Myocyte (in vitro differentiated cells): ENCODE data around the gene DGLUCY. TPM values are rescaled to one million over a fixed set of nuclear protein-coding genes. Genes with fewer than 3 reads are reported as not detected.
"Not testable (repeated sequence)": the region's sequence is repeated elsewhere in the genome, so short reads cannot be mapped to it uniquely, and the experiment has no call there.

Experiments used
- DNase-seq: peaks from one replicate; pipeline ENCODE4 v3.0.0-alpha.2; 2012; ENCODE audit warnings: low read depth
- polyA plus RNA-seq: library from polyadenylated mRNA; unstranded; fragments of >200 nt; gene quantifications from one replicate; pipeline ENCODE4 v1.2.1, GENCODE V29; 2012; ENCODE audit warnings: missing spikeins
- total RNA-seq: library from RNA; depleted of rRNA; stranded (reverse); fragments of >200 nt; gene quantifications from 2 replicates; pipeline ENCODE4 v1.2.3, GENCODE V29; 2014

DGLUCY gene, protein sequence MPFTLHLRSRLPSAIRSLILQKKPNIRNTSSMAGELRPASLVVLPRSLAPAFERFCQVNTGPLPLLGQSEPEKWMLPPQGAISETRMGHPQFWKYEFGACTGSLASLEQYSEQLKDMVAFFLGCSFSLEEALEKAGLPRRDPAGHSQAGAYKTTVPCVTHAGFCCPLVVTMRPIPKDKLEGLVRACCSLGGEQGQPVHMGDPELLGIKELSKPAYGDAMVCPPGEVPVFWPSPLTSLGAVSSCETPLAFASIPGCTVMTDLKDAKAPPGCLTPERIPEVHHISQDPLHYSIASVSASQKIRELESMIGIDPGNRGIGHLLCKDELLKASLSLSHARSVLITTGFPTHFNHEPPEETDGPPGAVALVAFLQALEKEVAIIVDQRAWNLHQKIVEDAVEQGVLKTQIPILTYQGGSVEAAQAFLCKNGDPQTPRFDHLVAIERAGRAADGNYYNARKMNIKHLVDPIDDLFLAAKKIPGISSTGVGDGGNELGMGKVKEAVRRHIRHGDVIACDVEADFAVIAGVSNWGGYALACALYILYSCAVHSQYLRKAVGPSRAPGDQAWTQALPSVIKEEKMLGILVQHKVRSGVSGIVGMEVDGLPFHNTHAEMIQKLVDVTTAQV
- 81.7 and 83.4 TPM in 2 replicates for total RNA-seq
- polyA plus RNA-seq, result 57.6 TPM

DNA sequence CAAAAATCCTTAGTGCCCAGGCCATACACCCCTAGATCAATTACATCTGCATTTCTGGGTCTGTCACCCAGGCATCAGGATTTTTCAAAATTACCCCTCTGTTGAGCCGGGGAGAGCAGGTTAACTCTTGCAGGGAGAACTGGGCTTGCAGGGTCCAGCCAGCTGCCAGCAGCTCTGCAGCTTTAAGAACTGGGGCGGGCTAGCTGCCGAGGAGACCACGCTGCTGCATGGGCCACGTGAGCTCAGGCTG, at the start of gene DGLUCY:
TSS of gene DGLUCY (plus strand) at position 245 of the 250 bp plus-strand sequence. CDS start 46,222 bp downstream, outside the sequence.
- peak; percentile 83 for DNase-seq

DNA sequence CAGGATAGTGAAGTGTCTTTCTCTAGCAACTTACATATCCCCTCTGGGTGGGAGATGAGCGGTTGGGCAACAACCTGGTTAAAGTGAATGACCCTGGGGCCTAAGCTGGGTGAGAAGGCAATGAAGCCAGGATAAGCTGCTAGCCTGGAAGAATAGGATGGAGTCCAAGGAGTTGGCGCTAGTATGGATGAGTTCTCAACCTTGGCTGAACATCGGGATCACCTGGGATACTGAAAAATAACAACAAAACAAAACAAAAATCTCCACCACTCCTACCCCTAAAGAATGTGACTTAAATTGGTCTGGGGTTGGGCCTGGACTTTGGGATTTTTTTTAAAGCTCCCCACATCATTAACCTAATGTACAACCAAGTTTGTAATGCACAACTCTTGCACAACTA, 48.6 kb upstream of the DGLUCY start:
- DNase-seq, result no peak

DNA sequence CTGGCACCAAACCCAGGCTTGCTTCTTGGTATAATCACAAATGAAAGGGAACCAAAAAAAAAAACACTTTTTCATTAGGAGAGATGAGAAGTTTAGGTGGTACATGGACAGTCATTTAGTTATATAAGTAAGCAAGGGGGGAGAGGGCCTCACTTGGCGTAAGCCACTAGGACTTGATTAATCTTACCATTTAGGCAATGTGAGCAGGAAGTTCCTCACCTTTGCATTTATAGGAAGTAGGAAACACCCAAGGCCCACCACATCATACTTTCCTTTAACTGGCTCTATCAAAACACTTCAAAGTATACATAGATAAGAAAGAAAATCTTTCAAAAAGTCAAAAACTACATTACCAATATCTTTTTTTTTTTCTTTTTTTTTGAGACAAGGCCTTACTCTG, 46.7 kb upstream of the DGLUCY start:
- no peak for DNase-seq

DNA sequence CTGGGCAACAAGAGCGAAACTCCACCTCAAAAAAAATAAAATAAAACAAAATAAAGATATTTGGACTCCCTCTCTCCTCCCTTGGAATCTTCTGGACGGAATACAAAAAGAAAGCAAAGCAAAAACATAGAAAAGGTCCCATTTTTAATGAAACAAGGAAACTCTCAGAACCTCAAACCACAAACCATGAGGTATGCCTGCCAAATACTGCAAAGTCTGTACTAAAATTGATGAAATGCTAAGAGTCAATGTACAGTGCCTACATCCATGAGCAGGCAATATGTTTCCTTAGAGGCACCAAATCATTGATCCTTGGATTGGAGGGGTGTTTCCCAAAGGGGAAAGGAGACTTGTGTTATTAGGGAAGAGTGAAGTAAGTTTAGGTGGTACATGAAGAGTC, 45.2 kb upstream of the DGLUCY start:
- no peak for DNase-seq

DNA sequence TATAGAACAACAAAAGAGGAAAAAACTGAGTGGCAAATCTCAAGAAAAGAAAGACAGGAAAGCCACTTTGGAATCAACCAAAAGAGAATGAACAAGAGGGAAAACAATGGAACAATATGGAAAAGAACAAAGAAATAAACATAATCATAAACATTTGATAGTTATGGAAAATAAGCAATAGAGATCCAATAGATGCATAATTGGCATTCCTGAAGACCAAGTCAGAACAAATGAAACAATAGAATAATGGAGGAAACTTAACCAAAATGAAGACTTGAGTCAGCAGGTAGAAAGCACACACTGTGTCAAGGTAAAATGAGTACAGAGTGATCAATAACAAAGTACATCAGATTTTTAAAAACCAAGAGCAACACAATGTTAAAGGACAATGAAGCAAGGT, 43.3 kb upstream of the DGLUCY start:
- no peak for DNase-seq

DNA sequence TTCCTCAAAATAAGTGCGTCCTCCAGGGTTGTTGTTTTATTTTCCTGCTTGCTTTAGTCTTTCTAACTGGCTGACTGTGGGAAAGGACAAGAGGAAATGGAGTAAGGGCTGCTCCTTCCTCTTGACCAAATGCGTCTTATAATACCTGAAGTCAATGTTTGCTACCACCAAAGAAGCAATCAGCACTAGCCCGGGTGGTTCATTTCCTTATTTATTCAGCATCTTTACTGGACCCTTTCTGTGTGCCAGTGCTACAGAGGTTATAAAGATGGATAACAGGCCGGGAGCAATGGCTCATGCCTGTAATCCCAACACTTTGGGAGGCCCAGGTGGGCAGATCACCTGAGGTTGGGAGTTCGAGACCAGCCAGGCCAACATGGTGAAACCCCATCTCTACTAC, 38.3 kb upstream of the DGLUCY start:
- DNase-seq, result no peak

DNA sequence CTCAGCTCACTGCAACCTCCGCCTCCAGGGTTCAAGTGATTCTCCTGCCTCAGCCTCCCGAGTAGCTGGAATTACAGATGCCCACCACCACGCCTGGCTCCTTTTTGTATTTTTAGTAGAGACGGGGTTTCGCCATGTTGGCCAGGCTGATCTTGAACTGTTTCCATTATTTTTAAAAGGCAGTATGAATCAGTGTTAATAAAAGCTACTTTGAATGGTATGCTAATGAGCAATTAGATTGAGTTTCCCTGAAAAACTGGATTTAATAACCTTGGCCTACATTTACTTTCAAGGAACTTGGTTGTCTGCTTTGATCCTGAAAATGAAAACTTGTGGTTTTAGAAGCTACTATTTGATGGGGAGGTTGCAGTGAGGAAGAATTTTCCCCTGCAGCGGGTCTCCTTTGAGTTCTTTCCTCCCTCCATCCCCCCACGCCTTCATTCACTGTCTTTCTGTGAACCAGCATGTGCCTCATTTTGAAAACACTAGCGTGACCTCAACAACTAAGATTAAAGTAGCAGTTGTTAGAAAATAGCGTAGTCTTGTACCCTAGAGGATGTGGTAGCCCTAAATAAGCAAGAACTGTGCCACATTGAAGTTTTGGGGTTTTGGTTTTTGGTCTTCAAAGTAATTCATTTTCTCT, 35.7 kb upstream of the DGLUCY start:
- DNase-seq, result no peak

DNA sequence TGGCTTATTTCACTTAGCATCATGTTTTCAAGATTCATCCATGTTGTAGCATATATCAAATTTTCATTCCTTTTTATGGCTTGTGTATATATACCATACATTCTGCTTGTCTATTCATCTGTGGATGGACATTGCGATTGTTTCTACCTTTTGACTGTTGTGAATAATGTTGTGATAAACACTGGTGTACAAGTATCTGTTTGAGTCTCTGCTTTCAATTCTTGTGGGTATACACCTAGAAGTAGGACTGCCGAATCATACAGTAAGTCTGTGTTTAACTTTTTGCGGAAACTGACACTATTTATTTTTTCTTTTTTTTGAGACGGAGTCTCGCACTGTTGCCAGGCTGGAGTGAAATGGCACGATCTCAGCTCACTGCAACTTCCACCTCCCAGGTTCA, 33.8 kb upstream of the DGLUCY start:
- DNase-seq, result no peak

DNA sequence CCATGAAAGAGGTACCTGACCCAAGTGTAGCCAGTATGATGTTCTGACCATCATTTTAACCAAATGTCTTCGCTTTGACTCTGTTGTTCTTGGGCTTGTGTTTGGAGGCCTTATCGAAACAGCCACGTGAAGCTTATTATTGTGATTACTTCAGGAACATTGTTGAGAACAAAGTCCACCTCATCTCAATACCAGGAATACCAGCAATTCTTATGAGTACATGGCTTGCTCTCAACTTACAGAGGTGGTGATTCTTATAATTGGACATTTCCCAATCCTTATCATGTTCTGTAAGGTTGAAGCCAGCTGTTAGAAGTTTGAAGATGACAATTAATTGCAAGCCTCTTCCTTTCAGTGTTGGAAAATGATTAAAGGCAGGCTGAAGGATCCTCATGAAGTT, 31.6 kb upstream of the DGLUCY start:
- no peak for DNase-seq

DNA sequence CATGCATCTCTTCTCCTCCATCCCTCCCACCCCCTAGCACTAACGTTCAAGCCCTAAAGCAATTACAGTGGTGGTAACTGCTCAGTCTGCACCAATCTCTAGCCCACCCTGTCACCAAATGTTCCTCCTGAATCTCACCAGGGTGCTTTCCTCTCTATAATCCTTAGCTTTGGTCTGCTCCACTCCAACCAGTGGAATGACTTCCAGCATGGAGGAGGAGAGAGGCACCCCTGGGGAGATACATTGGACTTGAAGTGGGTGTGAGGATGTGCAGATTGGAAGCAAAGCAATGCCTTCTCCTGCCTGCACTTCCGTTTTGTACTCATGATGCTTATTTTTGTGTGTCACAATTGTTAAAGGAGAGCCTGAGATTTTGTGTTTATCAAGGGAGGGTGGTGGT, 29.4 kb upstream of the DGLUCY start:
- DNase-seq, result no peak

DNA sequence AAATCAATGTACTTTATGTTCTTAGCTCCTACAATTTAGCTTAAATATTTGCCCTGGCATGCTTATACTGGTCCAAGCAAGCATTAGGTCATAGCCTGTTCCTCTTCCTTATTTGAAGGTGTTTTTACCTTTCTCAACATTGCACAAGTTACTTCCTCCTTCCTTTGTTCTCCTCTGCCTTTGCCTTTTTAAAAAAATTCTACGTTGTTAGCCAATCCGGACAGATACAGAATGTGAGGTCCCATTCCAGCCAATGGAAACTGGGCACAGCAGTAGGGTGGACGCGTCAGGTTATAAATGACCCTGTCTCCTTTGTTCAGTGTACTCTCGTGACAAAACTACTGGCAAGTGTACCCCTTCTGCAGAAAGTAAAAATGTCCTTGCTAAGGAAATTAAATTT, 26.4 kb upstream of the DGLUCY start:
- not testable (repeated sequence) for DNase-seq

DNA sequence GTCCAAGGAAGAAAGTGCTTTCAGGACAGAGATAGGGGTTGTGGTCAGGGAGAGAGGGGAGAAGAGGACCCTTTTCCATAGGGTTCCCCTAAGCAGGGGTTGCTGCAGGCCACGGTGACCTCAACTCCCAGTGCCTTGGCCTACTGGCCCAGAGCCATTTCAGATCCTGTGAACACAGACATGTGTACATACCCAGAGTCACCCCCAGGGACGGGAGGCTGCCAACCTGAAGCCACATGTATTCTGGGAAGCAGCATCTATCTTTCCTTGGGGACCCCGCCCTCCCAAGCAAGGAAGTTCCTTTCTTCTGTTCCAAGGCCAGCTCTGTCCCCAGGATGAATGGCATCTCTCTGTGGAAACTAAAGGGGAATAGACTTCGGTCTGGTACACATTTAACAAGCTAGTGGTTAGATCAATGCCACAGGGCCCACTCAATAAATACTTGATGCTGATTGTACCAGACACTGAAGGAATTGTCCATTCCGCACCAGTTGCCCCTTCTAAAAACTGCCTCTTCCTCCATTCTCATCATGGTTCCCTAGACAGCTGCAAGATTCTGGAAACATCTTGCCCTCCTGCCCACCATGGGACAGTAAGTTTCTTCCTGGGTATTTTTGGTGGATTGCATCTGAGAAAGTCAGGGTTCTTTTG, 25.2 kb upstream of the DGLUCY start:
- no peak for DNase-seq

DNA sequence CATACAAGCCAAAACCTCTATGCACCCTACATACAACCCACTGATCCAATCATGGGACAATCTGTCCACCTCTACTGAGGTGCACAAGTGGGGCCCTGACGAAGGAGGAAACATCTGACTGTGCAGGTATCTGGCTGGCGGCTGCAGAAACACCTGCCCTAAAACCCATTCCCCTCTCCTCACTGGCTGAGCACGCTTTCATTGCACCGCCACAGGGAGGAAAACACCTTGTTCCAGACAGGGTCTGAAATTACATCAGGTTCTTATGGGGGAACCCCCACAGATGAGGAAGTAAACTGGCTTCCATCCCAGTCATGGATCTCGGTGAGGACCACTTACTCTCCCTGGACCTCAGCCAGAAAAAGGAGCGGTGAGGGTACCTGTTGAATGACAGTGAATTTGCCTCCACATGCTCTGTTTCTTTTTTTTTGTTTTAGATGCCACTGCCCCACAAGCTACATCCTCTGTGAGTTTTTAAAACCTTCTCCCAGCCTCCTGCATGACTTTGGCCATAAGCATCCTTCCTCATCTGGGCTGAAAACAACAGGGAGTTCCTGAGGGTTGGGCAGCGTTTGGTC, 23.8 kb upstream of the DGLUCY start:
- no peak for DNase-seq

DNA sequence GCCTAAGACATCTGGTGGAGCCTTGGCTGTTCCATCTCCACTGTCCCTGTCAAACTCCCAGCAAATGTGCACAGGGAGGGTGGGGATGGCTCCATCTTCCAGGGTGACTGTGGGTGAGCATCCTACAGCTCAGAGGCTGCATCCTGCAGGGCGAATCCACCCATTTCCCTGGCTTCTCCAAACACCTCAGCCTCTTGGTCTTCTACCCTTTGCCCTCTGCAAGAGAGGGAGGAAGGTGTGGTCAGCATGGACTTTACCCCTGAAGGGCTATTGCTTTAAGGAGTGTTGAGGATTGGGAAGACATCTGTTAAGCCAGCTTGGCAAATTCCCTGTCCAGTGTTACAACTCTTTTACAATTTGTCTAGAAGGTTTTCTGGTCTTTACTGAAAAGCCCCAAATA, 23.1 kb upstream of the DGLUCY start:
- no peak for DNase-seq

DNA sequence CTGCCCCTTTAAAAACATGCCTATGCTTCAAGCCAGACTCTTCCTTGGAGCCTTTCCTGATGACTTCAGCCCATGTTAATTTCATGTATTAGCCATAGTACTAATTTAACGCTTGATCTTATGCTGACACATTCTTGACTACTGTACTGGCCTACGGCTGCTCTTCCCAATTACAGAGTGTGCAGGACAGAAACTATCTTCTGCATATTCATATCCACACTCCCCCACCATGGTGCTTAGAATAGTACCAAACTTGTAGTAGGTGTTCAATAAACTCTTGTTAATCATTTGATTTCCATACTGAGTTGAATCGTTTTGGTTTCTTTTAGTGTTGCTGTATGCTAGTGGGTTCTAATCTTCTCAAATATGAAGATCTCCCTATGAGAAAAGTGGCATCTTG, 21.8 kb upstream of the DGLUCY start:
- DNase-seq, result no peak

DNA sequence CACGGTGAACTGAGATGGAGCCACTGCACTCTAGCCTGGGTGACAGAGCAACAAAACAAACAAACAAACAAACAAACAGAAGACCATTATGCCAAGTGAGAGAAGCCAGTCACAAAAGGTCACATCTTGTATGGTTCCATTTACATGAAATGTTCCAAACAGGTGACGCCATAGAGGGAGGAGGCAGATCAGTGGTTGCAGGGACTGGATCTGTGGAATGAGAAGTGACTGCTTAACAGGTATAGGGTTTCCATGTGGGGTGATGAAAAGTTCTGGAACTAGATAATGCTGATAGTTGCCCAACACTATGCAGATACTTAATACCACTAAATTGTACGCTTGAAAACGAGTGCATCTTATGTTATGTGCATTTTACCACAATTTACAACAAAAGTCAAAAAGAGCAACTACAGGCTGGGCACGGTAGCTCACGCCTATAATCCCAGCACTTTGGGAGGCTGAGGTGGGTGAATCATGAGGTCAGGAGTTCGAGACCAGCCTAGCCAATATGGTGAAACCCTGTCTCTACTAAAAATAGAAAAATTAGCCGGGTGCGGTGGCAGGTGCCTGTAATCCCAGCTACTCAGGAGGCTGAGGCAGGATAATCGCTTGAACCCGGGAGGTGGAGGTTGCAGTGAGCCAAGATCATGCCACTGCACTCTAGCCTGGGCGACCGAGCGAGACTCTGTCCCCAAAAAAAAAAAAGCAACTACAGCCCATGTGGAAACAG, 20.0 kb upstream of the DGLUCY start:
- not testable (repeated sequence) for DNase-seq

DNA sequence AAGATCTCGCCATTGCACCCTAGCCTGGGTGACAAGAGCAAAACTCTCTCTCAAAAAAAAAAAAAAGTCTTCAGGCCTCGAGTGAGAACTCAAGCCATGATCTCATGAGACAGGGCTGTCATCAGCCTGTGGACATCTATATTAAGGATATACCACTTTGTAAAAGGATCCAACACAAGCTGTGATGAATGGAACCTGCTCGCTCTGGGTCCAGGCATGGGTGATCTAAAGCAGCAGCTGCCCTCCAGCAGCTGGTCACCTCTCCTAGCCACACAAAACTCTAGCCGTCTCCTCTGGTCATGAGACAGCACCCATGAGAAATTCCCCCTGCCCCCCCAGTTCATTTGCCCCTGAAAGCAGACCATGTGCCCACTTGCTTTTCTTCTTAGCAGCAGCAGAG, 19.1 kb upstream of the DGLUCY start:
- DNase-seq, result peak; percentile 96

DNA sequence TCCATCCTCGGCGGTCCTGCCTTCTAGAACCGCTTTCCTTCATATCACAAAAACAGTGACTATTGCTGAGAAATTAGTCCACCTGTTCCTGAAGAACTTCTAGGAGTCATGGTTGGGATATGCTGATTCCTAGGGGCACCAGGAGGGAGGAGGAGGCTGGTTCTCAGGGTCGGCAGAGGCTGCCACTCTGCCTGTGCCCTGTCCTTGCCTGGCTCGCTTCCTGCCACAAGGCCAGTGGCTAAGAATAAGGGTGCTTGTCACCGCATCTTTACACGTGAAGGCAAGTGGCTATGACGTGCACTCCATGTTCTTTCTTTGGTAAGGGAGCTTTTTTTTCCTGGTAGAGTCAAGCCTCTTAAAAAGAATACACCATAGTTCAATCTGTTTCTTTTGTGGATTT, 18.7 kb upstream of the DGLUCY start:
- DNase-seq, result peak; percentile 89

DNA sequence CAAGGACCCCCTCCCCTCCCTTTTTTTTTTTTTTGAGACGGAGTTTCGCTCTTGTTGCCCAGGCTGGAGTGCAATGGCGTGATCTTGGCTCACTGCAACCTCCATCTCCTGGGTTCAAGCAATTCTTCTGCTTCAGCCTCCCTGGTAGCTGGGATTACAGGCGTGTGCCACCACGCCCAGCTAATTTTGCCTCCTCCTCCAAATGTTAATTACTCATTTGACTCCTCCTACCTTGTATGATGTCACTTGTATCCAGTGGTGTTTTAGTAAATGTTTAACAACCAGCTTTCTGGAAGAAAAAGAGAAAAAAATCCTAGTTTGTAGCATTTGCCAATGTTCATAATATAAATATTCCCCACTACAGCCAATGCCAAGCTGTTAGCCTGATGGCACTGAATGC, 16.2 kb upstream of the DGLUCY start:
- not testable (repeated sequence) for DNase-seq

DNA sequence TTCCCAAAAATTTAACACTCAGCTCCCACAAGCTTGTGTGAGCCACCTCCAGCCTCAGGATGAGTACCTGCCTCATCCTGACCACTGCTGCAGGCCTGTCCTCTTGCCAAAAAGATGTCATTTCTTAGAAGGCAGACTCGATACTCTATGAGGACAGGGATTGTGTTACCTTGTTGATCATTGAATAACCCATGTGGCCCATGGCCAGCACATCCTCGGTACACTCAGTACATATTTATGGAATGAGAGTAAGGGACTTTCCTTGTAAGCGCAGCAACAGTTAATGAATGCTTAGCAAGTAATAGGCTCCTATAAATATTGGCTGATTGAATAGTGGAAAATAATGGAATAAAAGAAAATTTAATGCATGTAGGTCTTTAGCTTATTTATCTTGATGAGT, 15.3 kb upstream of the DGLUCY start:
- DNase-seq, result no peak

DNA sequence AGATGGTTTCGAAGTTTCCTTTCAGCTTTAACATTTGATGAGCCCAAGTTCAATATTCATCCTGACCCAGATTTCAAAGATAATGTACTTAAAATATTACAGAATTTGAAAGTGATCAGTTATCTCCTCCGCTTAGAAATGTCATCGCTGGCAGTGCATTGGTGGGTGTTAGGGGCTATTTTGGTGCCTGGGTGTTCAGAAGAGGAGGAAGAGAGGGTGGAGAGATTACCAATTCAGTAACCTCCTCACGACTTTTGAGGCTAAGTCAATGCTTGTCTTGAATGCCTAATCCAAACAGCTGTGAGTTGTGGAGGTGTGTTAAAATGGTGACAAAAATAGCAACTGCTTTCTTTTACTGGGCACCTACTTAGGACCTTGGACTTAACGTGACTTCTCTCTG, 13.8 kb upstream of the DGLUCY start:
- no peak for DNase-seq
